ENCODE results near the gene PF4V1. TPM values are rescaled to one million over a fixed set of nuclear protein-coding genes. Genes with fewer than 3 reads are reported as not detected.

PF4V1 gene
- total and polyA plus RNA-seq, 2 donors (not counting 1 experiment from before 2014, with no cell fraction given): not detected

GRCh38 chr4:73891739-73892405, 38.8 kb downstream of the PF4V1 start:
- WGBS (ENCODE audit: insufficient coverage): no CpG with 5 or more reads among the region's 1 CpG
- Histone ChIP-seq H4K20me1 (ENCODE audit: control insufficient read depth, insufficient read depth, low read length, poor library complexity, severe bottlenecking) (no peaks in the 10 kb centered on the region), H3K27ac (ENCODE audit: low read length in 2 of 2) (no peak overlapping the region), H2AFZ (ENCODE audit: insufficient read depth, low read depth, low read length, poor library complexity, severe bottlenecking) (no peak overlapping the region), H3K79me2 (ENCODE audit: control insufficient read depth, insufficient read depth, low read length) (no peaks in the 10 kb centered on the region), H3K4me1 (ENCODE audit: control insufficient read depth in 2 of 2, insufficient read depth in 2 of 2, low read length in 2 of 2) (no peaks in the 10 kb centered on the region), H3K9me3 (ENCODE audit: control extremely low read depth in 1 of 3, control insufficient read depth in 2 of 3, insufficient read depth in 1 of 3, low read length in 2 of 3) (no peaks in the 10 kb centered on the region), H3K4me2 (replicated peaks; ENCODE audit: low read depth, low read length, poor library complexity, severe bottlenecking) (no peak overlapping the region), H3K9ac (ENCODE audit: low read length) (no peak overlapping the region), H3K4me3 (ENCODE audit: control extremely low read depth in 1 of 5, extremely low read depth in 1 of 5, insufficient read depth in 1 of 5, low read depth in 2 of 5, low read length in 4 of 5) (no peak overlapping the region), H3K27me3 (replicated peaks in 1 of 4; ENCODE audit: control extremely low read depth in 1 of 4, control insufficient read depth in 3 of 4, insufficient read depth in 4 of 4, low read length in 3 of 4) (no peaks in the 10 kb centered on the region), H3K36me3 (replicated peaks in 1 of 2; ENCODE audit: control extremely low read depth in 1 of 2, control insufficient read depth in 1 of 2, extremely low read depth in 1 of 2, insufficient read depth in 2 of 2, low read length in 1 of 2) (no peaks in the 10 kb centered on the region)
- DNase-seq (no peak), ATAC-seq (ENCODE audit: low read depth) (no peak)
- no peaks in the 10 kb centered on the region for H3K9me3 Mint-ChIP-seq (ENCODE audit: insufficient read depth)
- ChIA-PET POLR2A (no interaction called here), CTCF (no interaction called here)
- H3K27me3 Mint-ChIP-seq: no peaks in the 10 kb centered on the region
- TF ChIP-seq, protein P1, sequence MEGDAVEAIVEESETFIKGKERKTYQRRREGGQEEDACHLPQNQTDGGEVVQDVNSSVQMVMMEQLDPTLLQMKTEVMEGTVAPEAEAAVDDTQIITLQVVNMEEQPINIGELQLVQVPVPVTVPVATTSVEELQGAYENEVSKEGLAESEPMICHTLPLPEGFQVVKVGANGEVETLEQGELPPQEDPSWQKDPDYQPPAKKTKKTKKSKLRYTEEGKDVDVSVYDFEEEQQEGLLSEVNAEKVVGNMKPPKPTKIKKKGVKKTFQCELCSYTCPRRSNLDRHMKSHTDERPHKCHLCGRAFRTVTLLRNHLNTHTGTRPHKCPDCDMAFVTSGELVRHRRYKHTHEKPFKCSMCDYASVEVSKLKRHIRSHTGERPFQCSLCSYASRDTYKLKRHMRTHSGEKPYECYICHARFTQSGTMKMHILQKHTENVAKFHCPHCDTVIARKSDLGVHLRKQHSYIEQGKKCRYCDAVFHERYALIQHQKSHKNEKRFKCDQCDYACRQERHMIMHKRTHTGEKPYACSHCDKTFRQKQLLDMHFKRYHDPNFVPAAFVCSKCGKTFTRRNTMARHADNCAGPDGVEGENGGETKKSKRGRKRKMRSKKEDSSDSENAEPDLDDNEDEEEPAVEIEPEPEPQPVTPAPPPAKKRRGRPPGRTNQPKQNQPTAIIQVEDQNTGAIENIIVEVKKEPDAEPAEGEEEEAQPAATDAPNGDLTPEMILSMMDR (IDR thresholded peaks at IDR 0.05): no peak
- no peak for TF ChIP-seq EZH2 (IDR thresholded peaks at IDR 0.05; ENCODE audit: borderline replicate concordance, insufficient read depth, low read depth, low read length, poor library complexity, severe bottlenecking)
- H3K27ac Mint-ChIP-seq: no peak overlapping the region
- no peak overlapping the region for H3K4me3 Mint-ChIP-seq
- intact Hi-C loops (cut with micrococcal nuclease): no loop called here
- H3K4me1 Mint-ChIP-seq: no peaks in the 10 kb centered on the region

GRCh38 chr4:73892966-73893365, 39.9 kb downstream of the PF4V1 start:
- no peak for ATAC-seq (ENCODE audit: low read depth)
- no peaks in the 10 kb centered on the region for H3K79me2 ChIP-seq (ENCODE audit: control insufficient read depth, insufficient read depth, low read length)
- no CpG with 5 or more reads among the region's 3 CpGs for WGBS (ENCODE audit: insufficient coverage)

More at GRCh38 chr4:73892966-73893365, 39.9 kb downstream of the PF4V1 start:
- Histone ChIP-seq H3K27me3 (replicated peaks in 1 of 4; ENCODE audit: control extremely low read depth in 1 of 4, control insufficient read depth in 3 of 4, insufficient read depth in 4 of 4, low read length in 3 of 4) (no peaks in the 10 kb centered on the region), H3K36me3 (replicated peaks in 1 of 2; ENCODE audit: control extremely low read depth in 1 of 2, control insufficient read depth in 1 of 2, extremely low read depth in 1 of 2, insufficient read depth in 2 of 2, low read length in 1 of 2) (no peaks in the 10 kb centered on the region), H3K4me2 (replicated peaks; ENCODE audit: low read depth, low read length, poor library complexity, severe bottlenecking) (no peak overlapping the region), H3K4me1 (ENCODE audit: control insufficient read depth in 2 of 2, insufficient read depth in 2 of 2, low read length in 2 of 2) (no peaks in the 10 kb centered on the region), H4K20me1 (ENCODE audit: control insufficient read depth, insufficient read depth, low read length, poor library complexity, severe bottlenecking) (no peaks in the 10 kb centered on the region), H3K27ac (ENCODE audit: low read length in 2 of 2) (no peak overlapping the region), H3K9ac (ENCODE audit: low read length) (no peak overlapping the region), H3K4me3 (ENCODE audit: control extremely low read depth in 1 of 5, extremely low read depth in 1 of 5, insufficient read depth in 1 of 5, low read depth in 2 of 5, low read length in 4 of 5) (no peak overlapping the region), H3K9me3 (ENCODE audit: control extremely low read depth in 1 of 3, control insufficient read depth in 2 of 3, insufficient read depth in 1 of 3, low read length in 2 of 3) (no peaks in the 10 kb centered on the region), H2AFZ (ENCODE audit: insufficient read depth, low read depth, low read length, poor library complexity, severe bottlenecking) (no peak overlapping the region)
- DNase-seq: no peak
- Mint-ChIP-seq H3K4me3 (no peak overlapping the region), H3K9me3 (ENCODE audit: insufficient read depth) (no peaks in the 10 kb centered on the region), H3K27ac (no peak overlapping the region), H3K27me3 (no peaks in the 10 kb centered on the region), H3K4me1 (no peaks in the 10 kb centered on the region)
- POLR2A ChIA-PET: no interaction called here
- TF ChIP-seq, protein P1 (IDR thresholded peaks at IDR 0.05): no peak
- no peak for TF ChIP-seq EZH2 (IDR thresholded peaks at IDR 0.05; ENCODE audit: borderline replicate concordance, insufficient read depth, low read depth, low read length, poor library complexity, severe bottlenecking)
- intact Hi-C loops (cut with micrococcal nuclease): no loop called here
- CTCF ChIA-PET: no interaction called here

Data from B cell (primary cell).